K562 (cell line): ENCODE measurements around the gene MATN1. TPM values are rescaled to one million over a fixed set of nuclear protein-coding genes. Genes with fewer than 3 reads are reported as not detected.

Experiments used
- ATAC-seq: fragments of 200-7000 bp; cut with Tn5 transposase; 3 replicates; pipeline ENCODE4 v1.9.1; 2020; ENCODE audit warnings: moderate library complexity
- BruUV-seq: library from RNA; stranded (reverse); fragments of 400-500 nt; replicated peaks from 2 replicates; lab custom pipeline; 2021; lab: Mats Ljungman, UMichigan
- CTCF ChIA-PET: fragments of 300-600 bp; formaldehyde crosslinking; extraction: SDS; loops from one replicate; lab custom pipeline; 2021; ENCODE audit warnings: low intra/inter-chr PET ratio; lab: Yijun Ruan, JAX
- POLR2A ChIA-PET: fragments of 300-600, 350-650 bp; sonication (Branson Sonifier 250); formaldehyde crosslinking; extraction: SDS; loops from one replicate; lab custom pipeline; 2021; ENCODE audit warnings: antibody characterized with exemption, inconsistent platforms; lab: Yijun Ruan, JAX
- DNase-seq, 4 experiments: peaks; one replicate each; pipeline versions ENCODE4 v3.0.0 to v3.0.0-alpha.2; 2011 to 2018; ENCODE audit warnings: low spot score in 3 of 4, mixed read lengths in 3 of 4; ENCODE audit errors: extremely low read depth in 1 of 4
- FAIRE-seq: peaks from 2 replicates; lab custom pipeline; 2011; peaks lifted over from hg19 to GRCh38; lab: Jason Lieb, UNC
- H2AFZ ChIP-seq: 2 replicates; pipeline ENCODE4 v1.6.0; 2011; ENCODE audit warnings: low read depth, low read length, control low read depth, inconsistent platforms
- H3K27ac ChIP-seq: fragments of 200-600 bp; 3 replicates; pipeline ENCODE4 v1.8.0; 2011; ENCODE audit warnings: low read depth, mild to moderate bottlenecking, control low read depth, inconsistent platforms, low read length, moderate library complexity, mixed read lengths; ENCODE audit errors: extremely low read depth
- H3K27me3 ChIP-seq, 2 experiments: fragments of 300-600 bp in 1 of 2; 2 replicates in 1 of 2; 3 replicates in 1 of 2; pipeline versions ENCODE4 v1.6.0 to v1.8.0; 2011; ENCODE audit warnings: inconsistent platforms in 2 of 2, low read length in 2 of 2, mild to moderate bottlenecking in 1 of 2, mixed read lengths in 1 of 2, moderate library complexity in 1 of 2; ENCODE audit not compliant: control insufficient read depth in 2 of 2, insufficient read depth in 2 of 2
- H3K36me3 ChIP-seq: fragments of 300-600 bp; 3 replicates; pipeline ENCODE4 v1.8.0; 2011; ENCODE audit warnings: mild to moderate bottlenecking, low read length, inconsistent platforms; ENCODE audit not compliant: control insufficient read depth, insufficient read depth
- H3K4me1 ChIP-seq, 2 experiments: fragments of 200-600 bp in 1 of 2; replicated peaks in 1 of 2; 2 replicates in 1 of 2; 3 replicates in 1 of 2; pipeline versions ENCODE4 v1.5.1 to v1.8.0; 2011; ENCODE audit warnings: inconsistent platforms in 2 of 2, low read length in 2 of 2, mild to moderate bottlenecking in 1 of 2, mixed read lengths in 1 of 2, moderate library complexity in 1 of 2; ENCODE audit not compliant: control insufficient read depth in 2 of 2, insufficient read depth in 2 of 2
- H3K4me2 ChIP-seq: 2 replicates; pipeline ENCODE4 v1.6.1; 2011; ENCODE audit warnings: low read length, control low read depth, inconsistent platforms, mixed read lengths; ENCODE audit not compliant: insufficient read depth
- H3K4me3 ChIP-seq: fragments of 200-600 bp; sonication (generic), shearing (Covaris generic); 2 replicates; pipeline ENCODE4 v1.5.1; 2016; ENCODE audit warnings: control low read depth, inconsistent platforms
- H3K79me2 ChIP-seq: fragments of 200-600 bp; 3 replicates; pipeline ENCODE4 v1.8.0; 2011; ENCODE audit warnings: low read length, inconsistent platforms; ENCODE audit not compliant: control insufficient read depth, insufficient read depth
- H3K9ac ChIP-seq, 2 experiments: 2 replicates each; pipeline versions ENCODE4 v1.6.0 to v1.6.1; 2011; ENCODE audit warnings: low read depth in 2 of 2, low read length in 2 of 2, control low read depth in 1 of 2, inconsistent platforms in 1 of 2, mild to moderate bottlenecking in 1 of 2, mixed read lengths in 1 of 2; ENCODE audit not compliant: insufficient read depth in 1 of 2
- H3K9me1 ChIP-seq: one replicate; pipeline ENCODE4 v1.6.0; 2011; ENCODE audit warnings: inconsistent platforms, mild to moderate bottlenecking, low read length, moderate library complexity; ENCODE audit not compliant: control insufficient read depth, insufficient read depth
- H3K9me3 ChIP-seq: replicated peaks from 2 replicates; pipeline ENCODE4 v1.5.1; 2011; ENCODE audit warnings: low read depth, low read length, inconsistent platforms; ENCODE audit not compliant: control insufficient read depth, insufficient read depth
- H4K20me1 ChIP-seq: replicated peaks from 2 replicates; pipeline ENCODE4 v1.6.1; 2011; ENCODE audit warnings: low read length, inconsistent platforms, mixed read lengths; ENCODE audit not compliant: control insufficient read depth, insufficient read depth
- BCOR ChIP-seq: fragments of 450-650 bp; IDR thresholded peaks from 2 replicates; pipeline ENCODE4 v1.6.1; 2016
- BRD4 ChIP-seq: fragments of 200-600 bp; sonication (generic); IDR thresholded peaks from 2 replicates; pipeline ENCODE4 v1.6.1; 2017; ENCODE audit warnings: inconsistent platforms
- CTCF ChIP-seq, 3 experiments: IDR thresholded peaks in 2 of 3; conservative IDR thresholded peaks in 1 of 3; 2 replicates each; pipeline ENCODE4 v1.5.1; 2011 to 2012; ENCODE audit warnings: low read length in 3 of 3, mild to moderate bottlenecking in 3 of 3, control low read depth in 2 of 3, improper control_type of control experiment in 1 of 3, inconsistent platforms in 1 of 3, low read depth in 1 of 3, mixed read lengths in 1 of 3, moderate library complexity in 1 of 3; ENCODE audit not compliant: insufficient read depth in 2 of 3
- HMGN3 ChIP-seq: IDR thresholded peaks from 2 replicates; pipeline ENCODE4 v1.6.1; 2011; ENCODE audit warnings: borderline replicate concordance, low read depth, mild to moderate bottlenecking, mixed read lengths, low read length; ENCODE audit not compliant: insufficient read length; ENCODE audit errors: extremely low read depth
- JUND ChIP-seq, 2 experiments: IDR thresholded peaks; 2 replicates in 1 of 2; 3 replicates in 1 of 2; pipeline ENCODE4 v1.6.1; 2011; ENCODE audit warnings: borderline replicate concordance in 2 of 2, low read depth in 2 of 2, low read length in 2 of 2, improper control_type of control experiment in 1 of 2, missing biosample characterization in 1 of 2, missing genetic modification characterization in 1 of 2, missing genetic modification reagents in 1 of 2
- NFIC ChIP-seq: fragments of 450-650 bp; IDR thresholded peaks from 2 replicates; pipeline ENCODE4 v1.6.1; 2017; ENCODE audit warnings: mild to moderate bottlenecking, inconsistent platforms
- NFIX ChIP-seq: fragments of 250-450 bp; sonication (Bioruptor Pico); IDR thresholded peaks from 2 replicates; pipeline ENCODE4 v1.4.0; 2020; ENCODE audit warnings: low read depth, mild to moderate bottlenecking, moderate library complexity
- POLR2G ChIP-seq: fragments of 200-400 bp; formaldehyde crosslinking; IDR thresholded peaks from 2 replicates; pipeline ENCODE4 v1.6.1; 2017; ENCODE audit warnings: low read depth, mild to moderate bottlenecking, antibody characterized with exemption, low read length, moderate library complexity
- RBFOX2 ChIP-seq: fragments of 200-400 bp; formaldehyde crosslinking; IDR thresholded peaks from 2 replicates; pipeline ENCODE4 v1.6.1; 2017; ENCODE audit warnings: low read depth, mild to moderate bottlenecking, low read length, moderate library complexity
- RUNX1 ChIP-seq: sonication (generic); IDR thresholded peaks from 2 replicates; pipeline ENCODE4 v1.6.1; 2016; ENCODE audit warnings: antibody characterized with exemption, low read depth
- TEAD4 ChIP-seq, 2 experiments: sonication (generic) in 1 of 2; formaldehyde crosslinking in 1 of 2; IDR thresholded peaks; 2 replicates each; pipeline versions ENCODE4 v1.6.1 to v1.8.0; 2012 to 2022; ENCODE audit warnings: borderline replicate concordance in 1 of 2, inconsistent platforms in 1 of 2, low read length in 1 of 2, mild to moderate bottlenecking in 1 of 2, missing genetic modification reagents in 1 of 2
- ZBTB33 ChIP-seq: sonication (generic); formaldehyde crosslinking; IDR thresholded peaks from 2 replicates; pipeline ENCODE4 v1.8.1; 2023; ENCODE audit warnings: mild to moderate bottlenecking, missing genetic modification reagents
- ZFX ChIP-seq: sonication (generic); formaldehyde crosslinking; IDR thresholded peaks from 2 replicates; pipeline ENCODE4 v1.8.0; 2022; ENCODE audit warnings: mild to moderate bottlenecking, missing genetic modification reagents, moderate library complexity
- WGBS: fragments of 100-300 bp; shearing (Covaris generic); methylation state at CpG from one replicate; pipeline ENCODE4 v1.1.6; 2016; ENCODE audit warnings: low coverage, mixed read lengths; ENCODE audit not compliant: insufficient coverage; ENCODE audit errors: missing lambda C conversion rate; 5-methylcytosine and 5-hydroxymethylcytosine counted together
- in situ Hi-C: fragments of 300-500 bp; cut with MboI; formaldehyde crosslinking; loops from 4 replicates; pipeline ENCODE4 v1.15.0; 2018; ENCODE audit warnings: inconsistent platforms, mixed read lengths
- intact Hi-C: fragments of 100-400 bp; cut with micrococcal nuclease; formaldehyde crosslinking; loops from 2 replicates; pipeline ENCODE4 v1.14.2; 2022
- polyA plus RNA-seq, 8 experiments: library from polyadenylated mRNA; depleted of rRNA in 4 of 8; stranded (reverse) in 5 of 8; unstranded in 3 of 8; fragments of >200 nt; fragmentation: Nextera tagmentation in 2 of 8; fragmentation: Illumina TruSeq in 1 of 8; extraction: Ambion mirVana in 2 of 8; extraction: Trizol in 1 of 8; gene quantifications; 2 replicates each; pipeline versions ENCODE4 v1.2.1 to v1.2.3, GENCODE V29; 2011 to 2014; ENCODE audit warnings: inconsistent platforms in 1 of 8, missing spikeins in 1 of 8
- total RNA-seq, 7 experiments: library from RNA; depleted of rRNA in 6 of 7; stranded (reverse); fragments of >200 nt in 6 of 7; fragmentation: Illumina TruSeq in 2 of 7; extraction: Trizol in 2 of 7; gene quantifications; 2 replicates each; pipeline versions ENCODE4 v1.2.1 to v1.2.3, GENCODE V29; 2011 to 2021; ENCODE audit warnings: low replicate concordance in 1 of 7
- TF ChIP-seq, protein P1 (sequence below): sonication (generic); IDR thresholded peaks from 2 replicates; pipeline ENCODE4 v1.6.1; 2016

MATN1 gene
- total and polyA plus RNA-seq, 9 of the 15 experiments (the other 6 are each of a cell fraction or from before 2014, with no cell fraction given): 0.10 to 2.3 (median 1.2) TPM

DNA sequence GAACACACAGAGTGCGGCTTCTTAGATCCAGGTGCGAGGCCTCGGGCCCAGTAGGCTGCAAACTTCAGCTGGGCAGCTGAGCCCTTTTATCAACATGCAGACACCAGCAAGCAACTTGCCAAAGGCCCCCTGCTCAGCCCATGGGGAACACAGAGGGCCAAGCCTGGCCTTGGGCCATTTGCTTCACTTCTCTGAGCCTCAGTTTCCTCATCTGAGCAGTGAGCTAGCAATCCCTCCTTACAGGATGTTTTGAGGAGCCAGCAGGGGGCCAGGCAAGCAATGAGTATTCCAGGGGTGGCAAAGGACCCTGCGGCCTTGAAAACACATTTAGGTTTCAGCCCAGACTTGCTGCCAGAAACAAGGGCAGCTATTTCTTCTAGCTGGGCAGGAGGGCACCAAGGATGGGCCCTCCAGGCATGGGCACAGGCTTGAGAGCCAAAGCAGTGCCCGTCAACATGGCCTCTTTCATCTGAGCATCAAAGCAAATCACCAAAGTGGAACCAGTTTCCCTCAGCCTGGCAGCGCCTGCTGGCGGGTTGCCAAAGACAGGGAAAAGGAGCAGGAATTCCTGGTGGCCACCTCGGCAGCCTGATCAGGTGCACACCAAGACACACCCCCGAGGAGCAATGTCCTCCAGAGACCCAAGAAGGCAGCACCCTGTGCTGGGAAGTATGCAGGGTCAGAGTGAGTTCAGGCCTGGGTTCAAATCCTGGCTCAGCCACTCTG is 1.4 kb downstream of the MATN1 start:
- no peak overlapping the region for H2AFZ ChIP-seq
- H3K27me3 ChIP-seq: no peaks in the 10 kb centered on the region
- FAIRE-seq: no peak
- no peaks in the 10 kb centered on the region for H4K20me1 ChIP-seq
- BruUV-seq: no TSS peak
- TF ChIP-seq HMGN3 (no peak), ZFX (peak; percentile 38; the same call in 1 of the 2 replicates), BCOR (no peak), TEAD4 (IDR thresholded peaks at IDR 0.05; ENCODE audit: low read length) (no peak), TEAD4 (CRISPR knock-in tag; IDR thresholded peaks at IDR 0.05; ENCODE audit: borderline replicate concordance) (0 out of 2 replicates have a peak, but pooled peaks have one; percentile 25), RUNX1 (0 out of 2 replicates have a peak, but pooled peaks have one; percentile 23), RBFOX2 (0 out of 2 replicates have a peak, but pooled peaks have one; percentile 26), NFIC (peak; percentile 97), NFIX (CRISPR knock-in tag) (peak; percentile 77), CTCF (IDR thresholded peaks at IDR 0.05 in 2 of 3, conservative IDR thresholded peaks at IDR 0.05 in 1 of 3; ENCODE audit: insufficient read depth in 2 of 3, low read depth in 1 of 3, low read length in 3 of 3) (0 out of 6 replicates have a peak, but pooled peaks of 1 of the 3 experiments have one; percentile 16), ZBTB33 (CRISPR knock-in tag) (0 out of 2 replicates have a peak, but pooled peaks have one; percentile 26), JUND (IDR thresholded peaks at IDR 0.05; ENCODE audit: borderline replicate concordance, low read depth, low read length) (no peak), JUND (tag; IDR thresholded peaks at IDR 0.05; ENCODE audit: borderline replicate concordance, low read depth, low read length) (no peak), BRD4 (no peak), POLR2G (peak; percentile 3; the same call in 1 of the 2 replicates)
- TF ChIP-seq, protein P1, sequence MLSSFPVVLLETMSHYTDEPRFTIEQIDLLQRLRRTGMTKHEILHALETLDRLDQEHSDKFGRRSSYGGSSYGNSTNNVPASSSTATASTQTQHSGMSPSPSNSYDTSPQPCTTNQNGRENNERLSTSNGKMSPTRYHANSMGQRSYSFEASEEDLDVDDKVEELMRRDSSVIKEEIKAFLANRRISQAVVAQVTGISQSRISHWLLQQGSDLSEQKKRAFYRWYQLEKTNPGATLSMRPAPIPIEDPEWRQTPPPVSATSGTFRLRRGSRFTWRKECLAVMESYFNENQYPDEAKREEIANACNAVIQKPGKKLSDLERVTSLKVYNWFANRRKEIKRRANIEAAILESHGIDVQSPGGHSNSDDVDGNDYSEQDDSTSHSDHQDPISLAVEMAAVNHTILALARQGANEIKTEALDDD: no peak
- H3K79me2 ChIP-seq: peaks cover 47% of the 10 kb centered on the region
- no peak for DNase-seq
- no peak for ATAC-seq
- H3K27ac ChIP-seq: no peak overlapping the region; the same call in 2 of the 3 replicates
- peak overlapping the region in 1 of 2 experiments; percentile 70; a peak in 2 of 4 replicates for H3K9ac ChIP-seq
- intact Hi-C loops: no loop called here
- peaks cover 58% of the 10 kb centered on the region for H3K36me3 ChIP-seq
- H3K4me3 ChIP-seq: no peak overlapping the region
- CTCF ChIA-PET: interaction anchor here (0.8 to 9.0 kb wide), 2 partner anchors 57 to 61 kb away, joined by 5 to 187 read pairs; no protein-coding TSS in a partner anchor
- peak overlapping the region; percentile 98; the same call in 1 of the 2 replicates for H3K4me2 ChIP-seq
- H3K4me1 ChIP-seq: peaks cover 35 to 71% of the 10 kb centered on the region in 2 experiments
- WGBS: 81% methylated on average over 9 of the region's 9 CpGs
- in situ Hi-C loops: no loop called here
- no peaks in the 10 kb centered on the region for H3K9me1 ChIP-seq
- POLR2A ChIA-PET: interaction anchor here (0.7 to 5.2 kb wide), 5 partner anchors 10 to 1470 kb away, joined by 3 to 117 read pairs (median 30); no protein-coding TSS in a partner anchor
- H3K9me3 ChIP-seq: no peaks in the 10 kb centered on the region
